Muscle layer of duodenum (tissue), 2 donors: ENCODE data around the gene MAGI1.
A peak's percentile ranks its signal among the peaks of the same experiment; 100 is the strongest.
"Not testable (repeated sequence)": the region's sequence is repeated elsewhere in the genome, so short reads cannot be mapped to it uniquely, and the experiment has no call there.

Source experiments
- H3K27ac ChIP-seq: one replicate; pipeline ENCODE4 v1.7.0; 2013; ENCODE audit warnings: mild to moderate bottlenecking, low read length
- H3K27me3 ChIP-seq: one replicate; pipeline ENCODE4 v1.7.0; 2013; ENCODE audit warnings: low read depth, mild to moderate bottlenecking, control low read depth, low read length
- H3K36me3 ChIP-seq, 2 donors: one replicate each; pipeline ENCODE4 v1.7.0; 2013; ENCODE audit warnings: low read length in 2 of 2, control low read depth in 1 of 2, mild to moderate bottlenecking in 1 of 2; ENCODE audit not compliant: insufficient read depth in 2 of 2, control insufficient read depth in 1 of 2
- H3K4me1 ChIP-seq, 2 donors: one replicate each; pipeline ENCODE4 v1.7.0; 2013; ENCODE audit warnings: low read length in 2 of 2, mild to moderate bottlenecking in 2 of 2, control low read depth in 1 of 2, moderate library complexity in 1 of 2; ENCODE audit not compliant: insufficient read depth in 2 of 2, control insufficient read depth in 1 of 2
- H3K4me3 ChIP-seq, 2 donors: one replicate each; pipeline ENCODE4 v1.7.0; 2013; ENCODE audit warnings: low read length in 2 of 2, low read depth in 1 of 2, mild to moderate bottlenecking in 1 of 2
- H3K9me3 ChIP-seq, 2 donors: one replicate each; pipeline ENCODE4 v1.7.0; 2013; ENCODE audit warnings: low read length in 2 of 2, control low read depth in 1 of 2, mild to moderate bottlenecking in 1 of 2; ENCODE audit not compliant: control insufficient read depth in 1 of 2
- donor health status: healthy.

MAGI1 gene

GRCh38 chr3:65732051-65732935, 306.4 kb downstream of the MAGI1 start:
- H3K4me1 ChIP-seq: peaks cover 4 to 17% of the 10 kb centered on the region in 2 donors
- H3K4me3 ChIP-seq: no peak overlapping the region
- no peaks in the 10 kb centered on the region for H3K36me3 ChIP-seq
- H3K9me3 ChIP-seq: no peaks in the 10 kb centered on the region
- H3K27me3 ChIP-seq: no peaks in the 10 kb centered on the region
- H3K27ac ChIP-seq: no peak overlapping the region

DNA sequence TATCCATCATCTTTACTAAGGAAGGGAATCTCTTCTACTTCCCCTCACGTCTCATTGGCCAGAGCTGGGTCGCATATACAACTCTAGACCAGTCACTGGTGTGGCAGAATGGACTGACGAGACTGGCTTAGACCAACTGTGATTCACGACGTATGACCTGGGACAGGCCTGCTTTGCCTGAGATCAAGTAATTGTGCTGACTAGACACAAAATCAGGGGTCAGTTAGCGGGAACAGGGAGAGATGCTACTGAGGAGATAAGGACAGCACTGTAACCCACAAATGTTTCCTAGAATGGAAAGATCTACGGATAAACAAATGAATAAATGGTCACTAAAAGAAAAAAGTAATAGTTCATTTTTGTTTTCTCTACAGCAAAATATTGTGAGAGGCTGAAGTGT, 308.3 kb downstream of the MAGI1 start:
- Histone ChIP-seq H3K4me1 (peaks cover 4 to 17% of the 10 kb centered on the region in 2 donors), H3K27me3 (no peaks in the 10 kb centered on the region), H3K9me3 (no peaks in the 10 kb centered on the region), H3K4me3 (no peak overlapping the region), H3K27ac (peak overlapping the region; percentile 17), H3K36me3 (no peaks in the 10 kb centered on the region)

DNA sequence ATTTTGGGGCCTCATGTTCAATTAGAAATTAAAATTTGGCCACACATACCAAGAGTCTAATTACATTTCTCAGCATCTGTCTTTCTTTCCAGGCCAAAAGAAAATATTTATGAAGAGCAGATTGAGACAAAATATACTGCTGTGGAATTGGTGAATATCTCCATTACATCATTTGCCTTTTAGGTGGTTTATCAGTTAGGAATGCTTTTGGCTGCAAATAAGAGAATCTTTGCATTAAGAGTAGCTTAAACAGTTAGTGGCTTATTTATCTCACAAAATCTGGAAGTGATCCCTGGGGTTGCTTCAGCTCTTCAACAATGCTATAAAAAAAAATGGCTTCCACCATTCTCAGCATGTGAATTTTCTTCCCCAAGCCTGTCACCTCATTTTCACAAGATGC, 308.7 kb downstream of the MAGI1 start:
- Histone ChIP-seq H3K27me3 (no peaks in the 10 kb centered on the region), H3K4me3 (no peak overlapping the region), H3K4me1 (peaks cover 4 to 17% of the 10 kb centered on the region in 2 donors), H3K27ac (peak overlapping the region; percentile 17), H3K36me3 (no peaks in the 10 kb centered on the region), H3K9me3 (no peaks in the 10 kb centered on the region)

GRCh38 chr3:65729555-65729954, 309.2 kb downstream of the MAGI1 start:
- Histone ChIP-seq H3K4me1 (peaks cover 4 to 17% of the 10 kb centered on the region in 2 donors), H3K27ac (peak overlapping the region; percentile 10), H3K36me3 (no peaks in the 10 kb centered on the region), H3K4me3 (no peak overlapping the region), H3K9me3 (no peaks in the 10 kb centered on the region), H3K27me3 (no peaks in the 10 kb centered on the region)

GRCh38 chr3:65728138-65728537, 310.6 kb downstream of the MAGI1 start:
- Histone ChIP-seq H3K27ac (no peak overlapping the region), H3K9me3 (no peaks in the 10 kb centered on the region), H3K27me3 (no peaks in the 10 kb centered on the region), H3K36me3 (no peaks in the 10 kb centered on the region), H3K4me1 (peaks cover 4 to 17% of the 10 kb centered on the region in 2 donors), H3K4me3 (no peak overlapping the region)

DNA sequence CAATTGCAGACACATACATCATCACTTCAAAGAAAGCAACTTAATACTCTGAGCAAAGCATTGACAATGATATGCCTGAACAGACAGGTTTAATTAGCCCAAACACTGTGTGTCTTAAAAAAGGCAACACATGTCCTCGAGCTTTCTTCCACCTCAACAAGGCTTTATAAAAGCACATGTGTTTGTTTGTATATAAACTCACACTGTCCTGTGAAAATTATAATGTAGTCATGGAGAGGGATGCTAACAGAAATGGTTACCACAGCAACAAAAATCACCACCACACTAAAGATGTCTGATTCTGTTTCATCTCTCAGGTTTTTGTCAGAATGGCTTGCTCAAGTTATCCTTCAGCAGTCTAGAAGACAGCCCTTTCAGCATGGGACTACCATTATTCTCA, 314.7 kb downstream of the MAGI1 start:
- H3K36me3 ChIP-seq: no peaks in the 10 kb centered on the region
- peaks cover 0 to 3% of the 10 kb centered on the region in 2 donors for H3K4me1 ChIP-seq
- H3K9me3 ChIP-seq: no peaks in the 10 kb centered on the region

GRCh38 chr3:65723011-65723410, 315.7 kb downstream of the MAGI1 start:
- H3K27ac ChIP-seq: no peak overlapping the region
- no peaks in the 10 kb centered on the region for H3K9me3 ChIP-seq
- no peaks in the 10 kb centered on the region for H3K4me1 ChIP-seq
- H3K36me3 ChIP-seq: no peaks in the 10 kb centered on the region
- no peak overlapping the region for H3K4me3 ChIP-seq
- no peaks in the 10 kb centered on the region for H3K27me3 ChIP-seq

More for the DNA sequence above, 314.7 kb downstream of the MAGI1 start:
- no peak overlapping the region for H3K27ac ChIP-seq
- no peak overlapping the region for H3K4me3 ChIP-seq
- no peaks in the 10 kb centered on the region for H3K27me3 ChIP-seq

- Histone ChIP-seq H3K27me3 (no peaks in the 10 kb centered on the region), H3K4me3 (no peak overlapping the region), H3K4me1 (no peaks in the 10 kb centered on the region), H3K9me3 (no peaks in the 10 kb centered on the region), H3K36me3 (no peaks in the 10 kb centered on the region), H3K27ac (no peak overlapping the region)
Observed at GRCh38 chr3:65720989-65721737, 317.6 kb downstream of the MAGI1 start.

DNA sequence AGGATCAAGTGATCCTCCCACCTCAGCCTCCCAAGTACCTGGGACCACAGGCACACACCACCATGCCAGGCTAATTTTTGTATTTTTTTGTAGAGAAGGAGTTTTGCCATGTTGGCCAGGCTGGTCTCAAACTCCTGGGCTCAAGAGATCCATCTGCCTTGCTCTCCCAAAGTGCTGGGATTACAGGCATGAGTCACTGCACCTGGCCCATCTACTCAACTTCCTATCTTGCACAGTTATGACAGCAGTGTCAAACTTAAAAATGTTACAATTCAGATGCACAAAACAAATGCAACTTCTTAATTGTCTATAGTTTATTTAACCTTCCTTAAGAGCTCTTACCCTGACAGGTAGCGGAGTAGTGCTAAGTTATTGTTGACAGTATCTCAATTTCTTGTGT, 319.1 kb downstream of the MAGI1 start:
- not testable (repeated sequence) for H3K4me3 ChIP-seq, H3K4me1 ChIP-seq, H3K36me3 ChIP-seq, H3K27me3 ChIP-seq, H3K27ac ChIP-seq, H3K9me3 ChIP-seq

DNA sequence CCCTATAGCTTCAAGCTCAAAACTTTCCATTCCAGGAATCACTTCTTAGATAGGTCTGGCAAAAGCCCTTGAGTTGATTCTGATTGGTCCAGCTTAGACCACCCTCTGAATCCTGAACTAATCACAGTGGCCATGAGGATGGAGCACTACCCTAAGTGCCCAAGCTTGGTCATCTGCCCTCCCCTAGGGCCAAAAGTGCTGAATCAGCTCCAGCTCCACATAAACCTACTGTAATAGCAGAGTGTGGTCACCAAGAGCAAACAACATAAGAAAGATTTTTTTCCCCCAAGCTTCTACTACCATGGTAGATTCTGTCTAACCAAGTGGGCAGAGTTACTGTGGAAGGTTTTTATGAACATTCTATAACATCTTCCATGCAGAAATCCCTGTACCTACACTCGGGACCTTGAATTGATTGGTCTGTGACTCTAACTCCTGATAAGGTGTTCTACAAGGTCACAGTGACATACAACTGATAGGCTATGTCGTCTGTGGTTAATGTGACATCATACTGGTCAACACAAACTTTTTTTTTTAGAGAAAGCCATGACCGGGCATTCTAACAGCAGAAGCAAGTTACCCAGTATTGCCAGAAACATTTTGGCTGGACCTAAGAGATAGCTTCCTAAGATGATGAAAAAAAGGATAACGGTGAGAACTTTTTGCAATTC, 320.9 kb downstream of the MAGI1 start:
- Histone ChIP-seq H3K36me3 (no peaks in the 10 kb centered on the region), H3K27ac (no peak overlapping the region), H3K9me3 (no peaks in the 10 kb centered on the region), H3K27me3 (no peaks in the 10 kb centered on the region), H3K4me1 (no peaks in the 10 kb centered on the region), H3K4me3 (no peak overlapping the region)

DNA sequence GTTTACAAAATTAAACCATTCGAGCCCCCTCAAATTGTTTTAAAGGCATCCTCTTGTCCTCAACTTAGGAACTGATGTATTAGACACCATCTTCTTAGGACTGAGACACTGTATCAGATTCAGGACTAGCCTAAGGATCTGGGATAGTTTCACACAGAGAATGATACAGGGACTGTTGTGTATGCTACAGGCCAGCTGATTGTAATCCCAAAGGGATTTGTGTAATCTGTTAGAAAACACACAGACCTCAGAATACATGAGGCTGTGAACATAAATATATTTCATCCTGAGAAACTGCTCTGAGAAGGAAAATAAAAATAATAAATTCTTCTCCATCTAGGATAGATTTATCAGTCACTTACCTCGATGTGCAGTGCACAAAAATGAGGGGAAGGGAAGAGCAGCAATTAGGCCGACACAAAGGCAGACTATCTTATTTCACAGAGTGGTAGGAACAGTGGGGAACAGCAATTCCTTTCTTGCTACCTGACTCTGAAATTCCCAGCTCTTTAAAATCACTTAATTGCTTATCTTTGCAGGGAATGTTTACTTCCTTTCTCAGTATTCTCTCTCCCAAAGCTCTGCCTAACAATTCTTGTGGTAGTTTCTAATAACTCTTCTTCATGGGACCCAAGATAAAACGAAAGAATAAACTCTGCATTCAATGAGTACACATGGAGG, 322.5 kb downstream of the MAGI1 start:
- no peaks in the 10 kb centered on the region for H3K9me3 ChIP-seq
- H3K27ac ChIP-seq: no peak overlapping the region
- no peak overlapping the region for H3K4me3 ChIP-seq
- H3K4me1 ChIP-seq: no peaks in the 10 kb centered on the region
- H3K27me3 ChIP-seq: no peaks in the 10 kb centered on the region
- no peaks in the 10 kb centered on the region for H3K36me3 ChIP-seq
